Left forelimb (tissue), 1 donor: ENCODE results near the gene TPM4.
"Not testable (repeated sequence)": the region's sequence is repeated elsewhere in the genome, so short reads cannot be mapped to it uniquely, and the experiment has no call there.

Source experiments
- DNase-seq: peaks from one replicate; pipeline ENCODE4 v3.0.0-alpha.2; 2018; ENCODE audit warnings: low spot score

The TPM4 gene

DNA sequence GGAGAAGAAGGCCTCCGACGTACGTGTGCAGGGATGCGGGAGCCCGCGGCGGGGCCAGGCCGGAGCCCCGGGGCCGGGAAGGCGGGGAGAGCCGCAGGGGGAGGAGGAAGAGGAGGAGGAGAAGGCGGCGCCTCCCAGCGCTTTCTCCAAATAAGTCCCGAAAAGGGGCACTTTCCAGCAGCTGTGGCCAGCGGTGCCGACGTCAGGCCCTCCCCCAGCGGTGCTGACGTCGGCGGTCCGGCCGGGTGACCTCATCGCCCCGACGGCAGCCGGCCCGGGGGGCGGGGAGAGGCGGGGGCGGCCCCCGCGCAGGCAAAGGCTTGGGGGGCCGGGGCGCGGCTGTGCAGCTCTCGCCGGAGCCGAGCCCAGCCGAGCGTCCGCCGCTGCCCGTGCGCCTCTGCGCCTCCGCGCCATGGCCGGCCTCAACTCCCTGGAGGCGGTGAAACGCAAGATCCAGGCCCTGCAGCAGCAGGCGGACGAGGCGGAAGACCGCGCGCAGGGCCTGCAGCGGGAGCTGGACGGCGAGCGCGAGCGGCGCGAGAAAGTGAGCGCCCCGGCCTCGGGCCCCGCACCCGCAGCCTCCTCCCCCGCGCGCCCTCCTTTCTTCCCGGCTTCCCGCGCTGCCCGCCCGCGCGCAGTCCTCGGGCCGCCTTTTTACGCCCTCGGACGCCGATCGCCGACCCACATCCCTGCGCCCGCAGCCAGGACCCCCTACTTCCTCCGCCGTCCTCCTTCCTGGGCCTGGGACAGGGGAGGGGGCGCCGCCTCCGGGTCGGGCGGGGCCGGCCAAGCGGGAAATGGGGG lies at the start of gene TPM4:
TSS of gene TPM4 (plus strand) at position 342 of the 804 bp plus-strand sequence. CDS start at position 413, 71 bp downstream.
- DNase-seq, result peak; percentile 95

DNA sequence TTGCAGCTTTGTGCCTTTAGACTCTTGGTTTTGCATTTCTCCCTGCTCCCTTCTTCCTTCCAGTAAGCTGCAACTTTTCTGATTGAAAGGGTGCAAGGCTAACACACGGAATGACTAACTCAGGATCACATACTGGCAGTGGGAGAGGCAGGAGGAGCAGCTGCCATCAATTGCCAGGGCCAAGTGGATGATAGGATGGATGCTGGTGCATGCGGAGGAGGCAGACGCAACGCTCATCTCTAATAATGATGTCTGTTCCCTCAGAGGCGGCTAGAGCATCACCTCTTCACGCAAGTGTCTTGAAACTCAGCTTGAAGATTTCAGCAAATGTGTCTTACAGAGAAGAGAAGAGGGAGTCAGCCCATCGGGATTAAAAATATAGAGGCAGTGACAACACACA lies 49.5 kb upstream of the TPM4 start:
- no peak for DNase-seq

DNA sequence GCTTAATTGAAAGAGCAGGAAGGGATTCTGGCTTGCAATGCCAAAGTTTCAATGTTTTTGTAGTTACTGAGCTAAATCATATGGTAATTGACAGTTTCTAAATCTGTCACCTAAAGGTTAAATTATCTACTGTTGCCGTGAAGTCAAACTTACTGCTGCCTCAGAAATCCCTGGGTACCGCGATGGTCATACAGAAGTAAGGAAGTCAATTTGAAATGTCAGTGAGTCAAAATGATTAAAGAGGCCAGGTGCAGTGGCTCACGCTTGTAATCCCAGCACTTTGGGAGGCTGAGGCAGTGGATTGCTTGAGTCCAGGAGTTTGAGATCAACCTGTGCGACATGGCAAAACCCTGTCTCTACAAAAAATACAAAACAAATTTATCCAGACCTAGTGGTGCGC lies 48.8 kb upstream of the TPM4 start:
- no peak for DNase-seq

DNA sequence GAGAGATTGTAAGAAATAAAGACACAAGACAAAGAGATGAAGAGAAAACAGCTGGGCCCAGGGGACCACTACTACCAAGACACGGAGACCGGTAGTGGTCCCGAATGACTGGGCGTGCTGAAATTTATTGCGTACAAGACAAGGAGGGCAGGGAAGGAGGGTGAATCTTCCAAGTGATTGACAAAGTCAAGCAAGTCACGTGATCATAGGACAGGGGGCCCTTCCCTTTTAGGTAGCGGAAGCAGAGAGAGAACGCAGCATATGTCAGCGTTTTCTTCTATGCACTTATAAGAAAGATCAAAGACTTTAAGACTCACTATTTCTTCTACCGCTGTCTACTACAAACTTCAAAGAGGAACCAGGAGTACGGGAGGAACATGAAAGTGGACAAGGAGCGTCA lies 46.1 kb upstream of the TPM4 start:
- DNase-seq, result not testable (repeated sequence)

DNA sequence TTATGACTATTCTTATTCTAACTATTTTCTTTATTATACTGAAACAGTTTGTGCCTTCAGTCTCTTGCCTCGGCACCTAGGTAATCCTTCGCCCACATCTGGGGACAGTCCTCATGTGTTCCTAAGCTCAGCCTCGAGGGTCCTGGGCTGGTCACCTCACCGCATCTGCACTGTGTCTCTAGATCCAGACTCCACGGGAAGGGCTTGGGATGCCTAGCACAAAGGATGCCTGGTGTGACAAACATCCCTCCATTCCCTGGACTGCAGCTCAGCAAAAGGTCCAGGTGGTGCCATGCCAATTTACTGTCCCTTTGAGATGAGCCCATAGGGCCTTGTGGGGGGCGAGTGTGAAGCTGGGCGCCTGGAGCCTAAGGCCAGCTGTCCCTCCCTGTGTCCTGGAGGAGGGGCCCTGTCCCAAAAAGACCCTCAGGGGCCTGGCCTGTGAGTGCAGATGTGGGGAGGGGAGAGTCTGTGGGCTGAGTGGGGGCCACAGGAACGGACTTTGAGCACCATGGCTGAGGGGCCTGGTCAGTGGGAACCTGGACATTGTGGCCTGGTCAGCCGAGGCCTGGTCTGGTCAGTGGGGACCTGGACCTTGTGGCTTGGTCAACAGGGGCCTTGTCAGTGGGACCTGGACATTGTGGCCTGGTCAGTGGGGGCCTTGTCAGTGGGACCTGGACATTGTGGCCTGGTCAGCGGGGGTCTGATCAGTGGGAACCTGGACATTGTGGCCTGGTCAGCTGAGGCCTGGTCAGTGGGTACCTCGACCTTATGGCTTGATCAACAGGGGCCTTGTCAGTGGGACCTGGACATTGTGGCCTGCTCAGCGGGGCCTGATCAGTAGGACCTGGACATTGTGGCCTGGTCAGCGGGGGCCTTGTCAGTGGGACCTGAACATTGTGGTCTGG lies 45.1 kb upstream of the TPM4 start:
- DNase-seq, result peak; percentile 55

DNA sequence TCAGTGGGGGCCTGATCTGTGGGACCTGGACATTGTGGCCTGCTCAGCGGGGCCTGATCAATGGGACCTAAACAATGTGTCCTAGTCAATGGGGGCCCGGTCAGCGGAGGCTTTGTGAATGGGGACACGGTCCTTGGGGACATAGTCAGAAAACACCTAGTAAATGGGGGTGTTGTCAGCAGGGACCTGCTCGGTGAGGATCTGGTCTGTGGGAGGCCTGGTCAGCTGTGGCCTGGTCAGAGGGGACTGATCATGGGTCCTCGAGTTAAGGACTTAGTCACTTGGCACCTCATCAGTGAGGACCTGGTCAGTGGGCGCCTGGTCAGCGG lies 44.5 kb upstream of the TPM4 start:
- no peak for DNase-seq

DNA sequence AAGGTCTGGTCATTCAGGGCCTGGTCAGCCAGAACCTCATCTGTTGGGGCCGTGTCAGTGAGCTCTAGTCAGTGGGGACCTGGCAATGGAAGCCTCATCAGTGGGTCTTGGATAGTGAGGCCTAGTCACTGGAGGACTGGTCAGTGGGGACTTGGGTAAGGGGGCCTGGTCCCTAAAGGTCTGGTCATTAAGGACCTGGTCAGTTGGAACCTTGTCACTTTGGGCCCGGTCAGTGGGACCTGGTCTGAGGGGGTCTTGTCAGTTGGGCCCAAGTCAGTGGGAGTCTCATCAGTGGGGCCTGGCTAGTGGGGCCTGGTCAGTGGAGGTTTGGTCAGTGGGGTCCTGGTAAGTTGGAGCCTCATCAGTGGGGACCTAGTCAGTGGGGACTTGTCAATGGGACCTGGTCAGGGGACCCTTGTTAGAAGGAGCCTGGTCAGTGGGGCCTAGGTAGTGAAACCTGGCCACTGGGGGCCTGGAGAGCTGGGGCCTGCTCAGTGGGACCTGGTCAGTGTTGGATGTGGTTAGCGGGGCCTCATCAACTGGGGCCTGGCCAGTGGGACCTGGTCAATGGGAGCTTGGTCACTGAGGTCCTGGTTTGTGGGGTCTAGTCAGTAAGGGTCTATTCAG lies 43.7 kb upstream of the TPM4 start:
- no peak for DNase-seq

DNA sequence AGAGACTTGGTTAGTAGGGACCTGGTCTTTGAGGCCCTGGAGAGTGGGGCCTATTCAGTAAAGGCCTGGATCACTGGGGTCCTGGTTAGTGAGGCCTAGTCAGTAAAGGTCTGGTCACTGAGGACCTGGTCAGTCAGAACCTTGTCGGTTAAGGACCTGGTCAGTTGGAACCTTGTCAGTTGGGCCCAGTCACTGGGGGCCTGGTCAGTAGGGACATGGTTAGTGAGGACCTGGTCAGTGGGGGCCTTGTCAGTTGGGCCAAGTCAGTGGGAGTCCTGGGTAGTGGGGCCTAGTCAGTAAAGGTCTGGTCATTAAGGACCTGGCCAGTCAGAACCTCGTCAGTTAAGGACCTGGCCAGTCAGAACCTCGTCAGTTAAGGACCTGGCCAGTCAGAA lies 43.2 kb upstream of the TPM4 start:
- DNase-seq, result no peak

DNA sequence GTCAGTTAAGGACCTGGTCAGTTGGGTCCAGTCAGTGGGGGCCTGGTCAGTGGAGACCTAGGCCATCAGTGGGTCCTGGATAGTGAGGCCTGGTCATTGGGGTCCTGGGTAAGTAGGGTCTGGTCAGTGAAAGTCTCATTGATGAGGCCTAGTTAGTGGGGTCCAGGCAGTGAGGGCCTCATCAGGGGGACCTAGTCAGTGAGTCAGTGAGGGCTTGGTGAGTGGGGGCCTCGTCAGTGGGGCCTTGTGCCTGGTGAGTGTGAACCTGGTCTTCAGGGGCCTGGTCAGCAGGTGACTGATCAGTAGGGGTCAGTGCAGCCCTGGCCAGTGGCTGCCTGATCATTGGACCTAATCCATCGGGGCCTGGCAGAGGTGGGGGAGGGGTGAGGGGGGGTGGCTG lies 42.6 kb upstream of the TPM4 start:
- DNase-seq, result no peak

DNA sequence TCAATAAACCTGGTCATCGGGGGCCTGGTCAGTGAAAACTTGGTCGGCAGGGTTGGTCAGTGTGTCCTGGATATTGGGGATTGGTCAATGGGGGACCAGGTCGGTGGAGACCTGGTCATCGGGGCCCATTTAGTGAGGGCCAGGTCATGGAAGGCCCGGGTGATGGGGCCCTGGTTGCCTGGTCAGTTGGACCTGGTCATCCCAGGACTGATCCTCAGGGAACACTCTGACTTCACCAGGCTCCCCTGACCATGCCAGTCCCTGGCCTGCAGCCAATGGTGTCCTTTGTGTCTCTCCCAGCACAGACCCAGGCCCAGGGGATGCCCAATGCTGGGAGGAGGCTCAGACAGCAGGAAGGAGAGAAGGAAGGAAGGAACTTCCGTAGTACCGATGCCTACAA lies 42.1 kb upstream of the TPM4 start:
- no peak for DNase-seq

DNA sequence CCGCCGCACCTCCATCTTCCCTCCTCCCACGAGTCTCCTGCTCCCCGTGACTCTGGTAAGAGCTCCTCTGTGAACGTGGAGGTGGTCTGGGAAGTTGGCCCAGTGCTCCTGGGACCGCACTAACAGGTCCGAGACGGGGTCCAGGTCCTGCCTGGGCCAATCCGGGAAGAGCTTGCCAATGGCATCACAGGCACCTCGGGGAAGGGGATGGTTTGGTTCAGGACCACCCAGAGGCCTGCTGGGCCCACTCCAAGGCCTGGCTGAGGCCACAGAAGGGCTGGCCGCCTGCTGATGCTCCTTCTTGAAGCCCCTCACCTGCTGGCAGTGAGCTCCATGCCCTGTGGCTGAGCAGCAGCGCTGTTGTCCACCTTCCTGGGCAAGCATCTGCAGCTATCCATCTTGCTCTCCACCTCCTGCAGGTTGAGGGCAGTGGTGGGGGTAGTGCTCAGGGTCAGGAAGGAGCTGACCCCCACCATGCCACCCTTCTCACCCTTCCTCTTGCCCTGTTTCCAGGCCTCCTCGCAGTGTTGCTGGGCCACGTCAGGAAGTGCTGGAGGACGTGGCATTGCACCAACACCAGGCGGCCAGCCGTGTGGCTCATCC lies 41.2 kb upstream of the TPM4 start:
- no peak for DNase-seq

DNA sequence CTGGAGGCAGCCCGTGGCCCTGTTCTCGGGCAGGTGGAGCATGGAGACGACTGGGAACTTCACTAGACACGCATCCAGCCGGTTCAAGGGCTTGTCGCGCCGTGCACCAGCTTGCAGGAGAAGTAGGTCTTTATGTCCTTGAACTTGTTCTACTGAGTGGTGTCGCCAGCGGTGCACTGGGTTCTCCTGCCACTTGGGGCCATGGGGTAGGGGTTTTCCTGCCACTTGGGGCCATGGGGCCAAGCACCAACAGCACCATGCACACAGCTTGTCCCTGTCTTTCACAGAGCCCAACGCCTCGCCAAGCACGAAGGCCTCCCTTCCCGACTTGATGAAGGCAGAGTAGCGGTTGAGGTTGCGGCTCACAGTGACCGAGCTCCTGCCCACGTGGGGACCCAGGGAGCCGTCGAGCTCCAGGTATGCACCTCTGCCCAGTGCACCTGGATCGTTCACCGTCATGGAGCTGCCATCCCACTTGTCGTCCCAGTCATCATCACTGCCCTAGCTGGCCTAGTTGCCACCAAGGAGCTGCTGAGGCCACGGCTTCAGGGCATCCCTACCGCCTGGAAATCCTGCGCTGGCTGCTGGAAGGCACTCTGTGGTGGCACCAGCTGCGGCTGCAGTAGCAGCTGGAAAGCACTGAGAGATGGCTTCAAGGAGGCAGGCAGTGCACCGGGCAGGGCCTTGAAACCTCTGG lies 40.5 kb upstream of the TPM4 start:
- DNase-seq, result peak; percentile 59

DNA sequence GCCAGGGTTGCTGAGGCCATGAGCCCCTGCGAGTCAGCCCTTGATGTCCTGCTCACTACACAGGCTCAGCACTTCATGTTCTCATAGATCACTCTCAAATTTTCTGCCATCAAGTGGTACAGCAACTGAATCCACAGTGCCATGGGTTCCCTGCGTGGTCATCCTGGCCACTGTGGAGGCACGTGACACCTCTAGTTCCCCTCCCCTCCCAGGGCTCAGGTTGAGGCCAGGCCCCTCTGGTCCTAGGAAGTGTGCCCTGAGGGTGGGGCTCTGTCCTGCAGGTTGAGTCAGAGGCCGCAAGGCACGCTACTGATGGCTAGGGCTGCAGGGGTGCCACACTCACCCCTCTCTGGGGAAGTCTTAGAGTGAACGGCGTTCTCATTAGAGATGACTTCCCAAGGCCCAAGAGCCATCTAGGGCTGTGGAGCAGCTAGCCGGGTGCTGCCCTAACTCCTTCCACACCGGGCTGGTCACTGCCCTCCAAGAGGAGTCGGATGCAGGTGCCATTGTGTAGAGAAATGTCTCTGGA lies 39.8 kb upstream of the TPM4 start:
- no peak for DNase-seq

DNA sequence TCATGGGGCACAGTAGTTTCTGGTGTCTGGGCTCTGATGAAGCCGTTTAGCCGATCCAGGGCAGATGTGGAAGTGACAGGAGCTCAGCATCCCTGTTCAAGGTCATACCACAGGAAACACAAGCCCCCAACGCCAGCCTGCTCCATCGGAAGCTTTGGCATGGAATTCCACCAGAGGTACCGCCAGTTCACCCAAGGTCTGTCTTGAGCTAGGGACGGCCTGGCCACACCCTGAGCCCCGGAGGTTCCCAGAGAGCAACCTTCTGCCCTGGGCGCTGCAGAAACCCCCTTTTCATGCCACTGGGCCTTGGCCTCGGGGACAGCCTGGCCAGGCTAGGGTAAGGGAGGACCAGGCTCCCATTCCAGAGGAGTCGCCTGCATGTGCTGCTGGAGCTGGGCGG lies 39.4 kb upstream of the TPM4 start:
- no peak for DNase-seq

DNA sequence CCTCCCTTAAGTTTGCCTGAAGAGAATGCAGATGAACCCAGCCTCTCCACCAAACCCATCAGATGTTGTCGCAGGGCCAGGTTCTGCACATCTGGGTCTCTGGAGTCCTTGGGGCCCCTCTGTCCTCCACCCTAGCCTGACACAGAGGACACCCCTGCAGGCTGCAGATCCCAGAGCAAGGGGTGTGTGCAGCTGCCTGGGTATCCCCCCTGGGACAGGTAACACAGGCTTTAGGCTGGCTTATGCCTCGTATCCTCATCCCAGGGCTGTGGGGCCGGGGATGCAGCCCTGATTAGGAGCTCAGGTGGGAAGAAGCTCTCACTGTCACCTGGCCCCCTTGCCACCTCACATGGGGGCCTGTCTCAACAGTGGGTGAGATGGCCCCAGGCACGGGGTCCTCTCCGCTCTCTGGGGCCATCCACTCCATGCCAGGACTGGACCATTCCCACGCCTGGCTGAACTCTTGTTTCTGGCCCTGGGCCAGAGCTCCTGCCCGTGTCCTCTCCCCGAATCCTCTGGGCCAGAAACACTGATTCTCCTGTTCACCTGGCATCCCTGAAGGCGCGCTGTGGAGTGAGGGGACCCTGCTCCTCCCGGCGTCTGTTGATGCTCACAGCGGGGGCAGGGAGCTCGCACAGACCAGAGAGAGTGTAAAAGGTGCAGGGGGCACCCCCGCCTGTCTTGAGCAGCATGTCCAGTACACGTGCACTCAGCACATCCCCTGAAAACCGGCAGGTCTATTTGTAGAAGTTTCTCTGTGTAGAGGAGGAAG lies 38.7 kb upstream of the TPM4 start:
- no peak for DNase-seq

DNA sequence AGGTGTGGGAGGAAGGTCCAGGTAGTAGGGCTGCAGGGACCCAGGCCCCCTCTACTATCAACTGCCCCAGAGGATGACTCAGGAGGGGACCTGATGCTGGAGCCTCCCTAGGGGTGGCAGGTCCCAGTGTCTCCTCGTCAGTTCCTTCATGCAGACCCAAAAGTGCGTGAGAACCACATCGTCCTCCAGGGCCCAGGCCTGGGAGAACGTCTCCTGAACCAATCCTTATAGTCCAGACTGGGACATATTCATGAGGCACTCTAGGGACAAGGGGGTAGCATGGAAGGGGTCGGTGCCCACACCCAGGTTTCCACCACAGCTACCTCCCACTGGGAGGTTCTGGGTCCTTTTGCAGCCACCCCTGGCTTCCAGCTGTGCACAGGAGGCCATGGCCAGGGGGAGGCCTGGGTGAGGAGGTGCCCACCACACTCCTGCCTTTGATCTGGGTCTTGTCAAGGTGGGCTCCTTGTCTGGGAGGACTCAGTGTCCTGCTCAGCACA lies 38.0 kb upstream of the TPM4 start:
- no peak for DNase-seq

DNA sequence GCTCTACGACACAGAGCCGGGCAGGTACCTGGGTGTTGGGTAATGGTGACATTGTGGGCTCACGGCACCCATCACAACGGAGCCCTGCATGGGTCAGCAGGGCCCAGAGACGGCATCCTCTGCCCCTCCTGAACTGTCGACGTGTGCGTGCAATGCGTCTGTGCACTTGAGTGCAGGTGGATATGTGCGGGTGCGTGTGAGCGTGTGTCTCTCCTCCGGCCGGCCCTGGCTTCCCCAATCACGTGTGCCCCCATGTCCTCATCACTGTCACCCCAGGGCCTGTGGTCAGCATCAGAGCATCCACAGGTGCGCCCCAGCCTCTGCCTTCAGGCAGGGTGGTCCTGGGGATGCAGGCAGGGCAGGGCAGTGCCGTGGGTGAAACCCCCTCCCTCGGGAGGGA lies 37.2 kb upstream of the TPM4 start:
- no peak for DNase-seq

DNA sequence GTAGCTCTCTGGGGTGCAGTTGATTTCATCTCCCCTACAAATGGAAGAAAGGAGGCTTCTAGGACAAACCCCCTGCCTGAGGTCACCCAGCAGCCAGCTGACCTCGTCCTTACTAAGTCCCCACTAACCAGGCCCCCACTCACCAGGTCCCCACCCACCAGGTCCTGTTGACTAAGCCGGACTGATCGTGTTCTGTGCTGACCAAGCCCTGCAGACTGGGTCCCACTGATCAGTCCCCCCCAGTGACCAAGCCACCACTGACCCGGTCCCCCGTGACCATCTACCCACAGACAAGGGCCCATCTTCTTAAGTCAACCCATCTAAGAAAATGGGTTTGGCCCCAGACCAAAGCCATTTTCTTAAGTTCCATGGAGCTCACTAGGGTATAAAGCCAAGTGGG lies 36.8 kb upstream of the TPM4 start:
- DNase-seq, result no peak

DNA sequence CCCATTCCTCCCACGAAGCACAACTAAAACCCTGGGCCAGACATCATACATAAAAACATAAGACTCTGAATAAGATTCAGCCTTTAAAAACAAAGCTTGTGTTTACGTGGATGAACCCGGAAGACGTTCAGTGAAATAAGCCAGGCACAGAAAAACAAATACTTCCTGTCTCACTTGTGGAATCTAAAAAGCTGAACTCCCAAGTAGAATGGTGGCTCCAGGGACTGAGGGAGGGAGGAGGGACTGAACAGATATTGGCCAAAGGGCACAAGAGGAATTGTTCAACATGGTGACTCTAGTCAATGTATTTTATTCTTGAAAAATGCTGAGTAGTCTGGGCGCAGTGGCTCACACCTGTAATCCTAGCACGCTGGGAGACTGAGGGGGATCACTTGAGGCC lies 35.7 kb upstream of the TPM4 start:
- DNase-seq, result no peak

DNA sequence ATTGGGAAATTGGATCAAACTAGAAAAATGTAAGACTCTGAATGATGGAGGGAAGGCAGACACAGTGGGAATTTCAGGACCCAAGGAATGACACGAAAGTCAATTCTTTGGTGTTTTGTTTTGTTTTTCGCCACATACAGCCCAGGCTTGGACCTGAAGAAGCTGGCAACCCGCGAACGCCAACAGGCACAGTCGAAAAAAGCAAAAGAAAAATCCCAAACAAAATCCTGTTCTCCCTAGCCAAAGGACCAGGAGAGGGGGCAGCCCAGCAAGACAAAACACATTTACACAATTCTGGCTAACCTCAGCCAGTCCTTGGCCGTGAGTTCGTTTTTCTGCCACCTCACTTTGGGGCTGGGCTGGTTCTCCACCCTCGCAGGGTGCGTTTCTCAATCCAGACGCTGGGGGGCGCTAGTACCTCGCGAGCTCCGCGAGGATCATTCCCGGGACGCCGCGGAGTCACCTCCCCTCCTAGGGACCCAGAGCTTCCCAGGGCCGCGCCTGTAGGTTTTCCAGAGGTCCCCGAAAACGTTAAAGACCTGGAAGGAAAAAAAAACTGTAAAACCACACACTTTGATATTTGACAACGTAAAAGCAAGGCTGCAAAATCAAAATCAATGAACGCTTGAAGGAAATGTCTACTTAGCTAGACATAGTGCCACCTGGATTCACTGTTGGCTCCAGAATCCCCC lies 34.9 kb upstream of the TPM4 start:
- peak; percentile 83 for DNase-seq
